Colonic mucosa (tissue), 4 donors: ENCODE measurements around the gene NSF. TPM values are rescaled to one million over a fixed set of nuclear protein-coding genes. Genes with fewer than 3 reads are reported as not detected.
A peak's percentile ranks its signal among the peaks of the same experiment; 100 is the strongest.
"Not testable (repeated sequence)": the region's sequence is repeated elsewhere in the genome, so short reads cannot be mapped to it uniquely, and the experiment has no call there.

ENCODE experiments used
- DNase-seq: peaks from one replicate; pipeline ENCODE4 v3.0.0-alpha.2; 2020
- H3K27ac ChIP-seq: fragments of 200-600 bp; one replicate; pipeline ENCODE4 v1.8.0; 2021
- H3K27me3 ChIP-seq: fragments of 200-600 bp; one replicate; pipeline ENCODE4 v1.8.0; 2021
- H3K36me3 ChIP-seq: fragments of 200-600 bp; one replicate; pipeline ENCODE4 v1.8.0; 2021
- H3K4me1 ChIP-seq: fragments of 200-600 bp; one replicate; pipeline ENCODE4 v1.8.0; 2021; ENCODE audit warnings: mild to moderate bottlenecking
- H3K4me3 ChIP-seq: fragments of 200-600 bp; one replicate; pipeline ENCODE4 v1.8.0; 2021
- H3K9ac ChIP-seq, 2 donors: one replicate each; pipeline ENCODE4 v1.7.0; 2013; ENCODE audit warnings: control low read depth in 2 of 2, low read depth in 2 of 2, low read length in 2 of 2
- H3K9me3 ChIP-seq: fragments of 200-600 bp; one replicate; pipeline ENCODE4 v1.8.0; 2021
- intact Hi-C: fragments of 100-400 bp; cut with DNase I; formaldehyde crosslinking; loops from one replicate; pipeline ENCODE4 v1.14.1; 2022
- total RNA-seq, 2 donors: library from RNA; stranded (reverse); fragmentation: NEBNext Ultra II Directional in 1 of 2; extraction: Animal tissue kit (Norgen Biotek cat#: 25700) in 1 of 2; gene quantifications; one replicate each; pipeline ENCODE4 v1.2.1, GENCODE V29; 2021
- donor health status: healthy.
- donor health status: DM: no; HTN: no; CAD: no.
- donor health status: DM: no; HTN: no; CAD: no.

Gene NSF
- total RNA-seq, result 10 to 100 TPM; 58.4 to 82.8 TPM

DNA sequence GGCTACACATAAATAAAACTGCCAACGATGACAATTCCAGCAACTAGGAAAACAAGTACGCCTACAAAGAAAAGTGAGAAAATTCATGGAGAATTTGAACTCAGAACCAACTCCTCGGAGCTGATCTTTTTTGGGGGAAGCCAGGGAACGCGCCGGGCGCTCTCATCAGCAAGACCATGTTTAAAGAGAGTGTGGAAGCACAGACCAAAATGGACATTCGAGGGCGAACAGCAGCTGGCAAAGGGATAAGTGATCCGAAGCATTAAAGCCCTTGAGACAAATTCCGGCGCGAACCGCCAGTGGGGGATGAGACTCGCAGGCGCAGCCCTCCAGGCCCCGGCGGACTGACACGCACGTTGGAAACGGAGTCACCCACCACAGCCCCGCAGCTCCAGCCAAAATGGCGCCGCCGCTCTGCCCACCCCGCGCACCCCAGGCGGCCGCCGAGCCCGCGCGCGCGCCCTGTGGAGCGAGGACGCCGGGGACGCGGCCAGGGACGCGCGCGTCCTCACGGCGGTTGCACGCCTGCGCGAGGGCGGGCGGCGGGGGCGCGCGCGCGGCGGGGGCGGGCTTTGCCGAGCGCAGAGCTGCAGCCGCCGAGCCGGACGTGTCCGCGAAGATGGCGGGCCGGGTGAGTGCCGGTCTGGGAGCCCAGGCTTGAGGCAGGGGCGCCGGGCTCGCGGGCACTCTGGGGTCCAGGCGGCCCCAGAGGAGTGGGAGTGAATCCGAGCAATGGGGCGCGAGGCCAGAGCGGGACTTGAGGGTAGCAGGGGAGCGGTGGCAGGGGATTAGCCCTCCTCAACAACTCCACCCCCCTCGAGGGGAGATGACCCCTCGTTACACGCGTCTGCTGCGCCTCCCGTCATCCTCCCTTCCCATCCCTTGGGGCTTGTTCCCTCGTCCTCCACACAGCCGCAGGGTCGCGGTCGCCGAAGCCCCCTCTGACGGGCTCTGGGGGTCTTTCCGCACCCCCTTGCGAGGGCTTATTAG is at the start of gene NSF:
NSF (plus strand) TSS at position 513 of the 990 bp plus-strand sequence; CDS start at position 620, 107 bp downstream.
- H3K27ac ChIP-seq, intact Hi-C loops, H3K4me1 ChIP-seq, DNase-seq, H3K36me3 ChIP-seq, H3K9me3 ChIP-seq, H3K27me3 ChIP-seq, H3K9ac ChIP-seq, H3K4me3 ChIP-seq: not testable (repeated sequence)

DNA sequence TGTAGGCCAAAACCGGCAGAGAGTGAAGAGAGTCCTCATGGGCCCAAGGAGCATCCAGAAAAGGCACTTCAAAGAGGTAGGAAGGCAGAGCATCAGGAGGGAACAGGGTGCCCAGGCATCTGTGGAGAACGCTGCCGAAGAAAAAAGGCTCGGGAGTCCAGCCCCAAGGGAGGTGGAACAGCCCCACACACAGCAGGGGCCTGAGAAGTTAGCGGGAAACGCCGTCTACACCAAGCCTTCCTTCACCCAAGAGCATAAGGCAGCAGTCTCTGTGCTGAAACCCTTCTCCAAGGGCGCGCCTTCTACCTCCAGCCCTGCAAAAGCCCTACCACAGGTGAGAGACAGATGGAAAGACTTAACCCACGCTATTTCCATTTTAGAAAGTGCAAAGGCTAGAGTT is 41.9 kb upstream of the NSF start:
- H3K9me3 ChIP-seq, H3K27me3 ChIP-seq, H3K27ac ChIP-seq, intact Hi-C loops, H3K4me1 ChIP-seq, DNase-seq, H3K4me3 ChIP-seq, H3K36me3 ChIP-seq, H3K9ac ChIP-seq: not testable (repeated sequence)

DNA sequence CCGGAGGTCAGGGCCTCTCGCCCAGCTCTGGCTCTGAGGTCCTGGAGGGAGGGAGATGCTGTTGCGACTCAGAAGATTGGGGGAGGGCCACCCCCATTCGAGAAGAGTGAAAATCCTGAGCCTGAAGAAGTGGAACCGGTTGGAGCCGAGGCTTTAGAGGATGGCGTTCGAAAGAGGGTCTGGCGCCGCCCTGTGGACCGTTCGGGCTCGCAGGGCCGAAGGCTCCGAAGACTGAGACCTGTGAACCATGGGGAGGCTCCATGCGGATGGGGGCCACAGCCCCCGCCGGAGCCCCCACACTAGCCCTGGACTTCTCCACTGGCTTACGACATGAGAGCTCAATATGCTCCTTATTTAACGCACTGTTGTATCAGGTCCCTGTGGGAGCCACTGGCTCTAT is 31.3 kb upstream of the NSF start:
- intact Hi-C loops, H3K4me1 ChIP-seq, H3K9ac ChIP-seq, H3K9me3 ChIP-seq, DNase-seq, H3K4me3 ChIP-seq, H3K27ac ChIP-seq, H3K27me3 ChIP-seq, H3K36me3 ChIP-seq: not testable (repeated sequence)

DNA sequence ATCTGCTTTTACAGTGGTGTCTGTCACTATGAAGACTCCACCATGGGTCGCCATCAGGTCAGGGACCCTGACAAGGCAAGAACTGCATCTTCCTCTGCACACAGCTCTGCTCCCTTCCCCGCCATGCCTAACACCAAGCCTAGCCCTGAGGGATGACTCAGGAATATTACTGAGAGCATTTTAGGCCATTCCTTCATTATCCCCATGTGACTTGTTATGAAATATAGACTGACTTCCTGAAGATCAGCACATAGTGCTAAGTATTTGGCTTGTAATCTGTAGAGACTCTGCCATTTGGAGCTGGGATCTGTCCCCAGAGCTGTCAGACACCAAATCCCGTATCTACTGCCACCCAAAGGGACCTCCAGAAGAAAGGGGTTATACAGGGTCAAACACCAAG is 30.4 kb upstream of the NSF start:
- H3K9me3 ChIP-seq, DNase-seq, H3K9ac ChIP-seq, H3K27ac ChIP-seq, H3K4me1 ChIP-seq, H3K36me3 ChIP-seq, H3K4me3 ChIP-seq, intact Hi-C loops, H3K27me3 ChIP-seq: not testable (repeated sequence)

DNA sequence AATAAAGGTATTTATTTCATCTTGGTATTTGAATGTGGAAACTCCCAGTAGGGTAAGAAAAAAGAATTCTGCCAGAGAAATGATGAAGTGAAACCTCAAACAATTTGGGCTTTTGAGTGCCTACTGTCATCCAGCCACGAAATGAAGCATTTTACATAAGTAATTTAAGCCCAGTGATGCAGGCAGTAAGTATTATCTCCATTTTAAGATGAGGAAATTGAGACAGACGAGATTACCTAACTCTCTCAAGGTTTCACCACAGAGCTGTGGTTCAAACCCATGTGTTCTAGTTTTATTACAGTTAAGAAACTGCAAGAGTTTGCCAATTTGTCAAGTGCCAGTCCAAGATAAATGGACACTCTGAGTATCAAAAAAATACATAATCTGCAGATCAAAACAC is 24.2 kb upstream of the NSF start:
- H3K36me3 ChIP-seq, H3K9ac ChIP-seq, DNase-seq, H3K27ac ChIP-seq, intact Hi-C loops, H3K9me3 ChIP-seq, H3K27me3 ChIP-seq, H3K4me1 ChIP-seq, H3K4me3 ChIP-seq: not testable (repeated sequence)

DNA sequence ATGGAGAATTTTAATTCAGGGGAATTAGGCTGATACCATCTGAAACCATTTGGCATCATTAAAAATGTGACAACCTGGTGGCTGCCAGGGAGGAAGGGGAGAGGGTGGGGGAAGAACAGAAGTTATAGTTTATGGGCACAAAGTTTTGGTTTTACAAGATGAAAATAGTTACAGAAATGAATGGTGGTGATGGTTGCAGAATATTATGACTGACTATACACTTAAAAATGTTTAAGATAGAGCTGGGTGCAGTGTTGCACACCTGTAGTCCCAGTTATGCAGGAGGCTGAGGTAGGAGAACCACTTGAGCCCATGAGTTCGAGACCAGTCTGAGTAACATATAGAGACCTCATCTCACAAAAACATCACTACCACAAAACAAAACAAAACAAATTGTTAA is 23.5 kb upstream of the NSF start:
- H3K4me3 ChIP-seq, H3K9ac ChIP-seq, H3K9me3 ChIP-seq, intact Hi-C loops, H3K4me1 ChIP-seq, DNase-seq, H3K36me3 ChIP-seq, H3K27me3 ChIP-seq, H3K27ac ChIP-seq: not testable (repeated sequence)

DNA sequence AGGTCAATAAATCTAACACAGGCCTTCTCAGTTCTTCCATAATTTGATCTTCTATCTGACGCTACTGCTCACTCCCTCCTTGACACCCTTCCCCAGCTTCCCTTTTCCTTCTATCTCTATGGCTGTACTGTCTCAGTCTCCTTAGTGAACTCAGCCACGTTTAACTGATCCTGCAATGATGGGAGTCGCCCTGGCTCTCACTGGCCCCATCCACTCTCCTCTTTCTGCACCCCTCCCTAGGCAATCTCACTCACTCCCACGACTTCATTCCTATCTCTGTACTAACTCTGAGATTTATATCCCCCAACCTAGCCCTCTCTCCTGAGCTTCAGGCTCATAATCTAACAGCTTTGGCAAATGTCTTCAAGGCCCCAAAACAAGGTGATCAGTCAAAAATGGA is 18.7 kb upstream of the NSF start:
- intact Hi-C loops, DNase-seq: not testable (repeated sequence)

DNA sequence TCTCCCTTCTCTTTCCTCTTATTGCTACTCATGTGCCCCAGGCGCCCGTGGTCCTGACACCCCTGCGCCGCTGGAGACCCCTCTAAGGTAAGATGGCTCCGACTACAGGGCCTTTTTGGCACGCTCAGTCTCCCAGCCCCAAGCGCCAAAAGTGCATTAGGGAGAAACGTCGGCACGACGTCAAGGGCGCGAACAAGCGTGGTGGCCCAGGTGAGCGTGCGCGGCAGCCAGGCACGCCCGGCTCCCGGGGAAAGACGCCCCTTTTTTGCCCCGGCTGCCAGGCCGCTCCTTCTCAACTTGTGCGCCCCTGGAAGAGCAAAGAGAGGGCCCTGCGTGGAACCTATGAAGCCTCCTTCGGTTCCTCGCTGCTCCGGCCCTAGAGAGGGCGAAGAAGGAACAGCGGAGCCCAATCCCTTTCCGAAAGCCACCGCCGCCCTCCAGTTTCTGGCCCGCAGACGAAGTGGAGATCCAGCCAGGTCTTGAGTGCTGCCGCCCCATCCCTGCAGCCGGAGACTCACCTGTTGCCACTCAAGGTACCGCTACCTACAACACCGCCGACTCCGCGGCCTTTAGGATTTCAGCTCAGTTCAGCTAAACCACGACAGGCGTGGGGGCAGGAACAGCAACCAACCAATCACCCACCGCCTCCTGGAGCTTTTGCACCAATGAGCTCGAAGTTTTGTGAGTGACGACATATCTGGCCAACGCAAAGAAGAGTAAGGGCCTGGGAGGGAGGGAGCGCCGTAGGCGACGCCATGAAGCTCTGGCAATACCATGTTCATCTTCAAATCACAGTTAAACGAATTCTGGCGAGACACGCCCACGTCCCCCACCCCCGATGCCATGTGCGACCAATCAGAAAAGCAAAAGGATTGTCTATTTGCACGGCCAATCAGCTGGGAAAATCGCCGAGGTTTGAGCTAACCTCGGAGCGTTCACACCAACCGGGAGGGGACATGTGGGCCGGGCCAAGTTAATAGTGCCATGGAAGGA is 11.1 kb upstream of the NSF start, which contains the start of gene ARL17A:
ARL17A (minus strand) TSS at position 609 of the 993 bp plus-strand sequence. CDS start 3,369 bp downstream, outside the sequence.
- H3K27ac ChIP-seq, H3K9me3 ChIP-seq, H3K4me1 ChIP-seq, H3K4me3 ChIP-seq, intact Hi-C loops, H3K9ac ChIP-seq, H3K27me3 ChIP-seq, H3K36me3 ChIP-seq: not testable (repeated sequence)
- peak; percentile 86 for DNase-seq

More for the DNA sequence above, 18.7 kb upstream of the NSF start:
- not testable (repeated sequence) for H3K27me3 ChIP-seq, H3K4me3 ChIP-seq, H3K27ac ChIP-seq, H3K9me3 ChIP-seq, H3K4me1 ChIP-seq, H3K9ac ChIP-seq, H3K36me3 ChIP-seq

DNA sequence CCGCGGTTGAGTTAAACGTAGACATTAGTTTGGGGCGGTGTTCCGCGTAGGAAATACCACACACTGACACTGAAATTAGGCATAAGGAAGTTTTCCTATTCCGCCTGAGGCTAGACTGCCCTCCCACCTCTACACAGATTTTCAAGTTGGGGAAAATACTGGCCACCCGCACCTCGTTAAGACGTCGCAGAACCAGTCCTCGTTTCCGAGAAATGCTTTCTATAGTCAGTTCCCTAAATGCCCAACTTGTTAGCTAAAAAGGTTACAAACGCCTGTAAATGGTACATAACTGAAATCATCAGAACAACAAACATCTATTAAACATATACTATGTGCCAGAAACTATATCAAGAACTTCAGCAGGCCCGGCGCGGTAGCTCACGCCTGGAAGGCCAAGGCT is 10.4 kb upstream of the NSF start:
- H3K9me3 ChIP-seq, DNase-seq, H3K9ac ChIP-seq, H3K4me1 ChIP-seq, H3K4me3 ChIP-seq, H3K36me3 ChIP-seq, intact Hi-C loops, H3K27me3 ChIP-seq, H3K27ac ChIP-seq: not testable (repeated sequence)

DNA sequence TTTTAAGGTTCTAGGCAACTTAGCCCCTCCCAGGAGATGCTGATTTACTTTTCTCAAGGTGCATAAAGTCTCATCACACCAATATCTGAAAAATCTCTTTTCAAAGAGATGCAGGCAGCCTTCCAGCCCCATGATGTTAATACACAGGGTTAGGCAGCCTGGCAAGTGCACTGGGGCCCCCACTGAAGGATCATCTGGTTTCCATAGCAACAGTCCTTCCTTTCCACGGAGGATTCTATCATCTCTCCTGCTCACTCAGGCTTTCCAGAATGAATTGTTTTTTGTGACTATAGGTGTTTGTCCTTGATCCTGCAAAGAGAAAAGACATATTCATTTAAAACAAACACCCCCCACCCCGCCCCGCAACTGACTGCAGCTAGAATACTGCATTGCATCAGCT is 5.0 kb upstream of the NSF start:
- H3K36me3 ChIP-seq, H3K4me1 ChIP-seq, intact Hi-C loops, H3K9me3 ChIP-seq, H3K4me3 ChIP-seq, H3K27me3 ChIP-seq, DNase-seq, H3K9ac ChIP-seq, H3K27ac ChIP-seq: not testable (repeated sequence)

DNA sequence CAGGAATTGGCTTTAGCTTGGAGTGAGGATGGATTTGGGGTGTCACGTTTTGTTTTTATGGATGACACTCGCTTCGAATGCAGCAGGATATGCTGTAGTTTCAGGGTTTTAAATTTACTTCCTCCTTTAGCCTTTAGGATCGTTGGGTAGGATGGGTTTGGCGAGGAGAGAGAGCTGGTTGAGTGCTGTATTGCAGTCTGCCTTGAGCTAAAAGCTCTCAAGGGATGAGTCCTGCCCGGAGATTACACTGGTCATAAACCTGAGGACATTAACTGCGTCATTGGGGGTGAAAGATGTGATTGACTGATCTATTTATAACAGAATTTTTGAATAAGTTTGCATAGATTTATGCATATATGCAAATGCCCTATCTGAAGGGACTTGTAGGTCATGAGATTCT is 863 bp downstream of the NSF start:
- intact Hi-C loops, H3K4me3 ChIP-seq, H3K36me3 ChIP-seq, H3K9ac ChIP-seq, H3K4me1 ChIP-seq, H3K27ac ChIP-seq, H3K9me3 ChIP-seq, DNase-seq, H3K27me3 ChIP-seq: not testable (repeated sequence)

DNA sequence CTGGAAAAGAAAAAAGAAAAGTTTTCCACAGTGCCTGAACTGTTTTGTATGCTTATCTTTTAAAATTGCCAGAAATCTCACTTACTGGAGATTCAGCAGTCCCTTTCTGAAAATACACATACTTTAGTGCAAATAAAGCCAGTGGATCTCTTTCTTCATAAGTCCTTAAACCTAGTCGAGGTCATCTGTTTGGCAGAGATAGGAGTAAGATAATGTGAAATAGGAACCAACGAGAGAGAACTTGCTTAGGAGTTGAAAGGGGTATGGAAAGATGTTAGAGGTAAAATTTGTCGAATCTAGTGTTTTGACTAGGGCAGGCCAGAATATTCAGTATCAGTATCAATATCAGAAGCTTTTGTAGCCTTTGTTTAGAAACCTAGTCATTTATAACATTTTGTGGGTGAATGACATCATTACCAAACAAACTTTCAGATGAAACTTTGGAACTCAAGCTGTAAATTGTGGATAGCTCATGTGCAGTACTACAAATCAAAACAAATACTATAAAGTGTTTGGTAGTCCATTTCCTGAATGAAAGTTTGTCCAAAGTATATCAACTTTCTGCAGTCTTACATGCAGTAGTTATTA is 8.0 kb downstream of the NSF start:
- H3K9me3 ChIP-seq, H3K36me3 ChIP-seq, H3K4me3 ChIP-seq, H3K9ac ChIP-seq, H3K4me1 ChIP-seq, DNase-seq, H3K27ac ChIP-seq, intact Hi-C loops, H3K27me3 ChIP-seq: not testable (repeated sequence)

DNA sequence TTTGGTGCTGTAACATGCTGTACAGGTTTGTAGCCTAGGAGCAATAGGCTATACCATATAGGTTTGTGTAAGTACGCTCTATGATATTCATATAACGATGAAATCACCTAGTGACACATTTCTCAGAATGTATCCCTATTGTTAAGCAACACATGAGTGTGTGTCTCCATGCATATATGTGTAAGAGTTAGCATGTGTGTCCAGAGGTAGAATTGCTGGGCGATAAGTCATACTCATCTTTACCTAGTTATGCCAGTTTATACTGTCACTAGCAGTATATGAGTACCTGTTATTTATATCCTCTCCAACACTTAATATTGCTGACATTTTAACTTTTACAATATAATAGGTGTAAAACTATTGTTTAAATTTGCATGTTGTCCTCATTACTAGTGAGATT is 10.3 kb downstream of the NSF start:
- H3K9me3 ChIP-seq, H3K27ac ChIP-seq, H3K36me3 ChIP-seq, intact Hi-C loops, H3K27me3 ChIP-seq, H3K4me1 ChIP-seq, DNase-seq, H3K4me3 ChIP-seq, H3K9ac ChIP-seq: not testable (repeated sequence)
